Activated naive CD4-positive, alpha-beta T cell treated with anti-CD3 and anti-CD28 coated beads, Interleukin-2, amount 50 U/mL, for 24 hours (primary cell): Measurements from ENCODE around the gene GDE1.

ENCODE experiments used
- H3K27ac Mint-ChIP-seq: one replicate; pipeline ENCODE4 v1.8.0; 2021; ENCODE audit warnings: mild to moderate bottlenecking, mixed read lengths
- H3K27me3 Mint-ChIP-seq: one replicate; pipeline ENCODE4 v1.8.0; 2021; ENCODE audit warnings: mixed read lengths
- H3K36me3 Mint-ChIP-seq: one replicate; pipeline ENCODE4 v1.8.0; 2021; ENCODE audit warnings: mixed read lengths
- H3K4me1 Mint-ChIP-seq: one replicate; pipeline ENCODE4 v1.8.0; 2021; ENCODE audit warnings: mixed read lengths
- H3K4me3 Mint-ChIP-seq: one replicate; pipeline ENCODE4 v1.8.0; 2021; ENCODE audit warnings: mild to moderate bottlenecking, mixed read lengths
- H3K9me3 Mint-ChIP-seq: one replicate; pipeline ENCODE4 v1.8.0; 2021; ENCODE audit warnings: mixed read lengths

The GDE1 gene

GRCh38 chr16:19481769-19482168, 40.1 kb downstream of the GDE1 start:
- Mint-ChIP-seq H3K4me3 (no peak overlapping the region), H3K36me3 (no peaks in the 10 kb centered on the region), H3K9me3 (no peaks in the 10 kb centered on the region), H3K4me1 (no peaks in the 10 kb centered on the region), H3K27me3 (peaks cover 2% of the 10 kb centered on the region), H3K27ac (no peak overlapping the region)

DNA sequence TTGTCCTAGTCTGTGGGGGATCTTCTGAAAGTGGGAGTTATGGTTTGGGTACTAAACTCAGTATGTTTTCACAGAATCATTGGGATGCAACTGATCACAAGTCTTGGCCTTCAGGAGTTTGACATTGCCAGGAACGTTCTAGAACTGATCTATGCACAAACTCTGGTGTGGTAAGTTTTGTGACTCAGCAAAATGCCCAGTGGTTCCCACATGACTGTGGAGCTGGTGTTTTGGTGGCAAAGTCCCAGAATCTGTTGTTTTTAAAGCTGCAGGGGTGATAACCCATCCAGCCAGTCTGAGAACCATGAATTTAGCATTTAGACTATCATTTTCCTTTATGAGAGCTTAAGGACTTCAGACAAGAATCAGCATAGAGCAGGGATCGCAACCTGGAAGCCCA, 40.6 kb downstream of the GDE1 start:
- Mint-ChIP-seq H3K4me1 (no peaks in the 10 kb centered on the region), H3K4me3 (no peak overlapping the region), H3K27ac (no peak overlapping the region), H3K36me3 (no peaks in the 10 kb centered on the region), H3K9me3 (no peaks in the 10 kb centered on the region), H3K27me3 (peaks cover 2% of the 10 kb centered on the region)

GRCh38 chr16:19479302-19479721, 42.6 kb downstream of the GDE1 start:
- H3K36me3 Mint-ChIP-seq, result no peaks in the 10 kb centered on the region
- no peak overlapping the region for H3K27ac Mint-ChIP-seq
- no peaks in the 10 kb centered on the region for H3K9me3 Mint-ChIP-seq
- H3K4me3 Mint-ChIP-seq, result no peak overlapping the region
- peaks cover 2% of the 10 kb centered on the region for H3K27me3 Mint-ChIP-seq
- H3K4me1 Mint-ChIP-seq, result no peaks in the 10 kb centered on the region

GRCh38 chr16:19478505-19478904, 43.4 kb downstream of the GDE1 start:
- Mint-ChIP-seq H3K9me3 (no peaks in the 10 kb centered on the region), H3K27me3 (peaks cover 2% of the 10 kb centered on the region), H3K27ac (no peak overlapping the region), H3K36me3 (no peaks in the 10 kb centered on the region), H3K4me1 (no peaks in the 10 kb centered on the region), H3K4me3 (no peak overlapping the region)

GRCh38 chr16:19474617-19475016, 47.3 kb downstream of the GDE1 start:
- Mint-ChIP-seq H3K36me3 (no peaks in the 10 kb centered on the region), H3K4me1 (no peaks in the 10 kb centered on the region), H3K27me3 (peaks cover 2% of the 10 kb centered on the region), H3K27ac (no peak overlapping the region), H3K9me3 (no peaks in the 10 kb centered on the region), H3K4me3 (no peak overlapping the region)

GRCh38 chr16:19472482-19472881, 49.4 kb downstream of the GDE1 start:
- H3K4me1 Mint-ChIP-seq, result no peaks in the 10 kb centered on the region

DNA sequence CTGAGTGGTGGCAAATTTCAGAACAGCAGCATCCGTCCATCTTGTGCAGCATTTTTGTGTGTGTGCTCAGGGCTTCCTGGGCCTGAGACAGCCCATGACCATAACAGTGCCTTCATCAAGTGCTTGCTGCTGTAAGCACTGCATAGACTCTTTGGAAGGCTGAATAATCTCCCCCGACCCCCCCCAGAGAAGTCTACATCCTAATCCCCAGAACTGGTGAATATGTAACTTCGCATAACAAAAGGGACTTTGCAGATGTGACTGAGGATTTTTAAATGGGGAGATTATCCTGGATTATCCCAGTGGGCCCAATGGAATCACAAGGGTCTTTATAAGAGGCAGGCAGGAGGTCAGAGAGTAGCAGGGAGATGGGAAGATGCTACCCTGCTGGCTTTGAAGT, 53.6 kb downstream of the GDE1 start:
- Mint-ChIP-seq H3K4me1 (no peaks in the 10 kb centered on the region), H3K27me3 (no peaks in the 10 kb centered on the region), H3K9me3 (no peaks in the 10 kb centered on the region), H3K36me3 (no peaks in the 10 kb centered on the region), H3K27ac (no peak overlapping the region), H3K4me3 (no peak overlapping the region)

More at GRCh38 chr16:19472482-19472881, 49.4 kb downstream of the GDE1 start:
- Mint-ChIP-seq H3K27me3 (no peaks in the 10 kb centered on the region), H3K27ac (no peak overlapping the region), H3K9me3 (no peaks in the 10 kb centered on the region), H3K36me3 (no peaks in the 10 kb centered on the region), H3K4me3 (no peak overlapping the region)

GRCh38 chr16:19463468-19464315, 58.2 kb downstream of the GDE1 start:
- Mint-ChIP-seq H3K27me3 (peaks cover 3% of the 10 kb centered on the region), H3K4me1 (no peaks in the 10 kb centered on the region), H3K36me3 (no peaks in the 10 kb centered on the region), H3K4me3 (no peak overlapping the region), H3K9me3 (no peaks in the 10 kb centered on the region), H3K27ac (no peak overlapping the region)

GRCh38 chr16:19460397-19460796, 61.5 kb downstream of the GDE1 start:
- H3K4me3 Mint-ChIP-seq, result no peak overlapping the region
- H3K27me3 Mint-ChIP-seq, result peaks cover 5% of the 10 kb centered on the region
- H3K36me3 Mint-ChIP-seq, result no peaks in the 10 kb centered on the region
- H3K4me1 Mint-ChIP-seq, result no peaks in the 10 kb centered on the region
- H3K9me3 Mint-ChIP-seq, result no peaks in the 10 kb centered on the region
- H3K27ac Mint-ChIP-seq, result no peak overlapping the region

DNA sequence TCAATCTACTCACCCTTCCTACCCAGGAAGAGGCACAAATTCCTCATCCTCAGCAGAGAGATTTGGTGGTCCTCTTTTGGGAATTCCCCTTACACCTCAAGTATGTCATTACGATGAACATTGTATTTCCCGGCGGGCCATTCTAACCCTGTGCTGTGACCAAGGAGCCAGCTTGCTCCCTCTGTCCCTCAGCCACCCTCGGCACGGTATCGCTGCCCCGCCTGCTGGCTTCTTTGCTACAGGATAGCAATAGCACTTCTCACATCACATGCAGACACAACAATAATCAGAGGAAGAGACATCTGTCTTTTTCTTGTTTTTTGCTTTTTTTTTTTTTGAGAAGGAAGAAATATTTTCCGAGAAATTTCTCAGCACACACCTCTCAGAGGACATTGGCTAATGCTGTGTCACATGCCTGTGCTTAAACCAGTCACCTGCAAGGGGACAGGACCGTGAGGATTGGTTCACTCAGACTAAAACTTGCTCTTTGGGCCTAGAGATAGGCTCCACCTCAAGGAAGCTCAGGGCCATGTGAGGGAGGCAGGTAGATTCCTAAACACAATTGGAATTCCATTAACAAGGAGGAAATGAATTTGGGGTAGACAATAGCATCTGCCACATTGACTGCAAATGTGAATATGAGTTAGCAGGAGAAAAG, 63.0 kb downstream of the GDE1 start:
- Mint-ChIP-seq H3K27me3 (peaks cover 5% of the 10 kb centered on the region), H3K36me3 (no peaks in the 10 kb centered on the region), H3K9me3 (no peaks in the 10 kb centered on the region), H3K27ac (no peak overlapping the region), H3K4me1 (no peaks in the 10 kb centered on the region), H3K4me3 (no peak overlapping the region)
